ENCODE data around the gene FRMD4B.

- TF ChIP-seq, protein P1, sequence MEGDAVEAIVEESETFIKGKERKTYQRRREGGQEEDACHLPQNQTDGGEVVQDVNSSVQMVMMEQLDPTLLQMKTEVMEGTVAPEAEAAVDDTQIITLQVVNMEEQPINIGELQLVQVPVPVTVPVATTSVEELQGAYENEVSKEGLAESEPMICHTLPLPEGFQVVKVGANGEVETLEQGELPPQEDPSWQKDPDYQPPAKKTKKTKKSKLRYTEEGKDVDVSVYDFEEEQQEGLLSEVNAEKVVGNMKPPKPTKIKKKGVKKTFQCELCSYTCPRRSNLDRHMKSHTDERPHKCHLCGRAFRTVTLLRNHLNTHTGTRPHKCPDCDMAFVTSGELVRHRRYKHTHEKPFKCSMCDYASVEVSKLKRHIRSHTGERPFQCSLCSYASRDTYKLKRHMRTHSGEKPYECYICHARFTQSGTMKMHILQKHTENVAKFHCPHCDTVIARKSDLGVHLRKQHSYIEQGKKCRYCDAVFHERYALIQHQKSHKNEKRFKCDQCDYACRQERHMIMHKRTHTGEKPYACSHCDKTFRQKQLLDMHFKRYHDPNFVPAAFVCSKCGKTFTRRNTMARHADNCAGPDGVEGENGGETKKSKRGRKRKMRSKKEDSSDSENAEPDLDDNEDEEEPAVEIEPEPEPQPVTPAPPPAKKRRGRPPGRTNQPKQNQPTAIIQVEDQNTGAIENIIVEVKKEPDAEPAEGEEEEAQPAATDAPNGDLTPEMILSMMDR (conservative IDR thresholded peaks at IDR 0.05 in 1 of 2, IDR thresholded peaks at IDR 0.05 in 1 of 2; ENCODE audit: low read depth in 1 of 2, low read length in 2 of 2), result no peak
- TF ChIP-seq EZH2 (IDR thresholded peaks at IDR 0.05; ENCODE audit: low read length, missing control alignments), result no peak
Measured at GRCh38 chr3:69392850-69393249, 7.0 kb upstream of the FRMD4B start.
